Ovary (tissue), 3 donors: Measurements from ENCODE around the gene ETHE1.

Source experiments
- EP300 ChIP-seq: sonication (generic); formaldehyde crosslinking; IDR thresholded peaks from one replicate; pipeline ENCODE4 v1.6.1; 2017; ENCODE audit warnings: antibody characterized with exemption
- POLR2A ChIP-seq: fragments of 450-650 bp; IDR thresholded peaks from one replicate; pipeline ENCODE4 v1.6.1; 2017; ENCODE audit warnings: antibody characterized with exemption, mild to moderate bottlenecking, moderate library complexity
- TF ChIP-seq, protein P1 (sequence below), 3 donors: fragments of 450-650 bp in 2 of 3; fragments of 200-600 bp in 1 of 3; IDR thresholded peaks; one replicate each; pipeline versions ENCODE4 v1.5.1 to v1.8.0; 2016 to 2022; ENCODE audit warnings: antibody characterized with exemption in 3 of 3, mild to moderate bottlenecking in 1 of 3
- donor health status: DM: no; HTN: no; CAD: no.

DNA sequence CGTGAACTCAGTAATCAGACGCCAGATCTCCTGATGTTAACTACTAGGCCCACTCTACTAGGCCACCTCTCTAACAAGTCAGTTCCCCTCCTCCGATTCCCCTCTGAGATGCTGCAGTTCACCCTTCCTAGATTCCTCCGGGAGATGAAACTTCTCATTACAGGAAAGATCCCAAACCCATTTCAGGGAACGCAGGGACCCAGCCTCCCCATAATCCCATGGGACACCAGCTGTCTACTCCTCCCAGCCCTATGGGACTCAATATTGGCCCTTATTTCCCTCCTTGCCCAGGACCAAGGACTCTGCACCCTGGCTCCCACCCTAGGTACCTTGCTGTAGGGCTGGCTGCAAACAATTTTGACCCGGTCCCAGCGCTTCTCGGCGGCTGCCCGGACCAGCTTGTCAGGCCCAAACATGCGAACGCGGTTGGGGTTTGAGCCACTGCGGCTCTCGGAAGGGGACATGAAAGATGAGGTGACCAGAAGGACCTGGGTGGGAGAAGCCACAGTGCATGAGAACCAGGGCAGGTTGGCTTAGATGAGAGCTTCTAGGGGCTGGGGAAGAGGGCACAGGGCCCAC is 27.4 kb upstream of the ETHE1 start:
- TF ChIP-seq, protein P1, sequence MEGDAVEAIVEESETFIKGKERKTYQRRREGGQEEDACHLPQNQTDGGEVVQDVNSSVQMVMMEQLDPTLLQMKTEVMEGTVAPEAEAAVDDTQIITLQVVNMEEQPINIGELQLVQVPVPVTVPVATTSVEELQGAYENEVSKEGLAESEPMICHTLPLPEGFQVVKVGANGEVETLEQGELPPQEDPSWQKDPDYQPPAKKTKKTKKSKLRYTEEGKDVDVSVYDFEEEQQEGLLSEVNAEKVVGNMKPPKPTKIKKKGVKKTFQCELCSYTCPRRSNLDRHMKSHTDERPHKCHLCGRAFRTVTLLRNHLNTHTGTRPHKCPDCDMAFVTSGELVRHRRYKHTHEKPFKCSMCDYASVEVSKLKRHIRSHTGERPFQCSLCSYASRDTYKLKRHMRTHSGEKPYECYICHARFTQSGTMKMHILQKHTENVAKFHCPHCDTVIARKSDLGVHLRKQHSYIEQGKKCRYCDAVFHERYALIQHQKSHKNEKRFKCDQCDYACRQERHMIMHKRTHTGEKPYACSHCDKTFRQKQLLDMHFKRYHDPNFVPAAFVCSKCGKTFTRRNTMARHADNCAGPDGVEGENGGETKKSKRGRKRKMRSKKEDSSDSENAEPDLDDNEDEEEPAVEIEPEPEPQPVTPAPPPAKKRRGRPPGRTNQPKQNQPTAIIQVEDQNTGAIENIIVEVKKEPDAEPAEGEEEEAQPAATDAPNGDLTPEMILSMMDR (IDR thresholded peaks at IDR 0.05), result no peak
- no peak for TF ChIP-seq EP300
- no peak for TF ChIP-seq POLR2A
